Activated T-helper 9 cell treated with anti-CD3 and anti-CD28 coated beads, Interleukin-2, amount 50 U/mL, for 16 hours (primary cell): Measurements from ENCODE around the gene OSBPL5.
"Not testable (repeated sequence)": the region's sequence is repeated elsewhere in the genome, so short reads cannot be mapped to it uniquely, and the experiment has no call there.

Experiments
- DNase-seq: peaks from one replicate; pipeline ENCODE4 v3.0.0-alpha.2; 2020; ENCODE audit warnings: low read depth

Gene OSBPL5

DNA sequence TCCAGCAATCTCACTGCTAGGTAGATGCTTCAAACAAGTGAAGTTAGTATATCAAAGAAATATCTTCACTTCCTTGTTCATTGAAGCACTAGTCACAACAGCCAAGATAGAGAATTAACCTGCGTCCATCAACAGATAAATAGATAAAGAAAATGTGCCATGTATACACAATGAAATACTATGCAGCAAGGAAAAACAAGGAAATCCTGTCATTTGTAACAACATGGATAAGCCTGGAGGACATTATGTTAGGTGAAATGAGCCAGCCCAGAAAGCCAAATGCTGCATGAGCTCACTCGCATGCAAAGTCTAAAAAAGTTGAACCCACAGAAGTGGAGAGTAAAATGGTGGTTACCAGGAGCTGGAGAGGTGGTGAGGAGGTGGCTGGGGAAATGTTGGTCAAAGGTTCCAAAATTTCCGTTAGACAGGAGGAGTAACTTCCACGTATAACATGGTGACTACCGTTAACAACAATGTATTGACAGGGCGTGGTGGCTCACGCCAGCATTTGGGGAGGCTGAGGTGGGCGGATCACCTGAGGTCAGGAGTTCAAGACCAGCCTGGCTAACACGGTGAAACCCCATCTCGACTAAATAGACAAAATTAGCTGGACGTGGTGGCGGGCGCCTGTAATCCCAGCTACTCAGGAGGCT lies 84.3 kb downstream of the OSBPL5 start:
- no peak for DNase-seq

DNA sequence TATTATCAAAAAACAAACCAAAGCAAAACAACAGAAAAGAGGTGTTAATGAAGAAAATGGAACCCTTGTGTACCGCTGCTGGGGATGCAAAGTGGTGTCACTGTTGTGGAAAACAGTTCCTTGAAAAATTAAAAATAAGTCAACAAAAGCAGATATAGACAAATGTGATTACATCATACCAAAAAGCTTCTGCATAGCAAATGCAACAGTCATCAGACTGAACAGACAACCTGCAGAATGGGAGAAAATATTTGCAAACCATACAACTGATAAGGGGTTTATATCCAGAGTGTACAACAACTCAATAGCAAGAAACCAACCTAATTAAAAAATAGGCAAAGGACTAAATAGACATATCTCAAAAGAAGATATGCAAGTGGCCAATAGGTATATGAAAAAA lies 85.0 kb downstream of the OSBPL5 start:
- DNase-seq = no peak

DNA sequence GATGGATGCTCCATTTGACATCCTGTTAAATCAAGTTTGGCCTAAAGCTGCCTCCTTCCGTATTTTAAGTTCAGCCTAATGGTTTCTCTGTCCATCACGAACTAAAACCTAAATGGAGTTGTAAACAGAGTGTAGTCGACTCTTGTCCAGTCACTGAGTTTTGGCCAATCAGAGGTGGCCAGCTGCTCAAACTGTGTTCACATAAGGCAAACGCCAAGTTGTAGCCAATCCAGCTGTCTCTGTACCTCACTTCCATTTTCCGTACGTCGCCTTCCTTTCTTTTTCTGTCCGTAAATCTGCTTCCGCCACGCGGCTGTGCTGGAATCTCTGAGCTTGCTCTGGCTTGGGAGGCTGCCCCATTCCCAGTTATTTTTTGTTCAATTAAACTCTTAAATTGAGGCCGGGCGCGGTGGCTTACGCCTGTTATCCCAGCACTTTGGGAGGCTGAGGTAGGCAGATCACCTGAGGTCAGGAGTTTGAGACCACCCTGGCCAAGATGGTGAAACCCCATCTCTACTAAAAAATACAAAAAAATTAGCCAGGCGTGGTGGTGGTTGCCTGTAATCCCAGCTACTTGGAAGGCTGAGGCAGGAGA lies 87.2 kb downstream of the OSBPL5 start:
- DNase-seq = no peak

DNA sequence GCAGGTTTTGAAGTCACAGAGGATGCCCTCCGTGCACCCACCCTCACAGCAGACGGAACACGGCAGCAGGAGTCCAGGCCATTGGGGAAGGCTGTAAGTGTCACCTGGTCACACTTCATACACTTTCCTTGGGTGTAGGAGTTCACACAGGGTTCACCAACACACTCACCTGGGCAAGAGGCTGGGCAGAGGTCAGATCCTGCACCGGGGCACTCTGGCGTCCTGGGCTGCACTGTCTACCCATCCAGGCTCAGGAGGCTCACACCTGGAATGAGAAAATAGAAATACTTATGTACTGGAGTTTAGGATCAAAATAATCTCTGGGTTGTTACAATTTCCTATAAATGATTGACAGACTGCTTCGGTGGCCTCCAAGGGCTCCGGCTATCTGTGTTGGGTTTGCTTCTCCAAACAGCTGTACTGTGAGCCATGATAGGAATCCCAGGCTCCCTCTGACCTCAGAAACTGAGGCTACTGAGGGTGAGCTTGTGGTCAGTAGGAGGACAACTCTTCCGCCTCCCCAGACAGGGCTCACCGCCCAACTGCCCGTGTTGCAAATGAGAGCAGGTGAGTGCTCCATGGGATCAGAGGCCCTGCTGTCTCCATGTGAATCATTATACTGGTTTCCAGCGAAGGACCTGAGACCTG lies 87.8 kb downstream of the OSBPL5 start:
- DNase-seq = no peak

DNA sequence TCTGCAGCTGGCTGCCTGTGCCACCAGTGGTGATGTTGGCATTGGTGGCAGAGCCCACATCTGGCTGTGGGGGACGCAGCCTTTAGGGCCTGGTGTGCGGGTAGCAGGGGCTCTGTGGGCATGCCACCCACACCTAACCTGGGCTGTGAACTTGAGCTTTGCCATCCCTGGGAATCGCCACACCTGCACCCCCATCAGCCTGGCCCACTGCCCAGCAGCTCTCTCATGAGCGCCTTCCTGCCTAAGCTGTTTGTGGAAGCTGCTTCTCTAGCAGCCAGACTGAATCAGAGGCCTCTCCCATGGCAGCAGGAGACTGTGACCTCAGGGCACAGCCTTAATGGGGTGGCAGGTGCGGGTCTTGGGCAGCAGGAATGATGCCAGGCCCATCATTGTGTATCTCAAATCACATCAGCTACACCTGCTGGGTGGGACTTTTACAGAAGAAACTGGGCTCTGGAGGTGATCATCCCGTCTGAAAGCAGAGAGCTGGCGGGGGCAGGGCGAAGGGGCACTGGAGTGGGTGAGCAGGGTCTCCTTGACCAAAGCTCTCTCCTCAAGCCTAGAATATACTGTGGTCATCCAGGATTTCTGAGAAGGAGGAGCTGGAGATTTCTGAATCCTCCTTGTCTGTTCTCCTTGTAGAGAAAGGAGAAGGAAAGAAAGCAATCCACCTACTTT lies 90.1 kb downstream of the OSBPL5 start:
- DNase-seq = no peak

DNA sequence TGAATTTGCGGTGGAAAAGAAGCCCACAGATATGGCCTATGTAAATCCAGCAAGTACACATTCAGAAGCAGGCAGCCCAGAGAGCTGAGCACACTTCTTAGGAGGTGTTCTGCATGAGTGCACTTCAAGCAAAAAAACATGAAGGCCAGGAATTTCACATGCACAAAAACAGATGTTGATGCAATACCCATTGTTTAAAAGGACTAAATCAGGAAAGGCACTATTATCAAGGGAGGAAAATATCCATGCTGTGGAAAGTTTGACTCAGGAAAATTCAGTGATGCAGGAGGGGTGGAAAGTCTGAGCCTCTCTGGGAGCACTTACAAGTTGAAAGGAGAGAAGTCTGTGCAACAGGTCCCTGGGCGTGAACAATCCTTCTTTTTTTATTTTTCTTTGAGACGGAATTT lies 92.1 kb downstream of the OSBPL5 start:
- DNase-seq = no peak

DNA sequence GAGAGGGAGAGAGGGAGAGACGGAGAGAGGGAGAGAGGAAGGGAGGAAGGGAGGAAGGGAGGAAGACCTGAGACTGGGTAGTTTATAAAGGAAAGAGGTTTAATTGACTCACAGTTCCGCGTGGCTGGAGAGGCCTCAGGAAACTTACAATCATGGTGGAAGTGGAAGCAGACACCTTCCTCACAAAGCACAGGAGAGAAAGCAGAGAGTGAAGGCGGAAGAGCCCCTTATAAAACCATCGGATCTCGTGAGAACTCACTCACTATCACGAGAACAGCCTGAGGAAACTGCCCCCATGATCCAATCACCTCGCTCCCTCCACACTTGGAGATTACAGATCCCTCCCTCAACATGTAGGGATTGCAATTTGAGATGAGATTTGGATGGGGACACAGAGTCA lies 95.7 kb downstream of the OSBPL5 start:
- no peak for DNase-seq

DNA sequence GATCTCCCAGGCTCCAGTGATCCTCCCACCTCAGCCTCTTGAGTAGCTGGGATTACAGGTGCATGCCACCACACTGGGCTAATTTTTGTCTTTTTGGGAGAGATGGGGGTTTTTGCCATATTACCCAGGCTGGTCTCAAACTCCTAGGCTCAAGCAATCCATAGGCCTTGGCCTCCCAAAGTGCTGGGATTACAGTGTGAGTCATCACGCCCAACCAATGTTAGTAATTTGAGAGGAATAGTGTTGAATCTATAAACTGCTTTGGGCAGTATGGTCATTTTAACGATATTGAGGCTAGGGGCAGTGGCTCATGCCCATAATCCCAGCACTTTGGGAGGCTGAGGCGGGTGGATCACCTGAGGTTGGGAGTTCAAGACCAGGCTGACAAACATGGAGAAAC lies 98.8 kb downstream of the OSBPL5 start:
- DNase-seq = not testable (repeated sequence)

DNA sequence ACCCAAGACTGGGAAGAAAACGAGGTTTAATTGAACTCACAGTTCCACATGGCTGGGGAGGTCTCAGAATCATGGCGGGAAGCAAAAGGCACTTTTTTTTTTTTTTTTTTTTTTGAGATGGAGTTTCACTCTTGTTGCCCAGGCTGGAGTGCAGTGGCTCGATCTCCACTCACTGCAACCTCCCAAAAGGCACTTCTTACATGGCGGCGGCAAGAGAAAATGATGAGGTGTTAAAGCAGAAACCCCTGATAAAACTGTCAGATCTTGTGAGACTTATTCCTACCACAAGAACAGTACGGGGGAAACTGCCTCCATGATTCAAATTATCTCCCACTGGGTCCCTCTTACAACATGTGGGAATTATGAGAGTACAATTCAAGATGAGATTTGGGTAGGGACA lies 100.4 kb downstream of the OSBPL5 start:
- not testable (repeated sequence) for DNase-seq

DNA sequence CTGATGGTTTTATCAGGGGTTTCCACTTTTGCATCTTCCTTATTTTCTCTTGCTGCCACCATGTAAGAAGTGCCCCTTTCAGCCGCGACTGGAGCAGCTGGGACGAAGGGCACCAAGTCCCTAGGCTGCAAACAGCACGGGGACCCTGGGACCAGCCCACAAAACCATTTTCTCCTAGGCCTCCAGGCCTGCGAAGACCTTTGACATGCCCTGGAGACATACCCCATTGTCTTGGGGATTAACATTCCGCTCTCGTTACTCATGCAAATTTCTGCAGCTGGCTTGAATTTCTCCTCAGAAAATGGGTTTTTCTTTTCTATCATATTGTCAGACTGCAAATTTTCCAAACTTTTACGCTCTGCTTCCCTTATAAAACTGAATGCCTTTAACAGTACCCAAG lies 101.2 kb downstream of the OSBPL5 start:
- not testable (repeated sequence) for DNase-seq

DNA sequence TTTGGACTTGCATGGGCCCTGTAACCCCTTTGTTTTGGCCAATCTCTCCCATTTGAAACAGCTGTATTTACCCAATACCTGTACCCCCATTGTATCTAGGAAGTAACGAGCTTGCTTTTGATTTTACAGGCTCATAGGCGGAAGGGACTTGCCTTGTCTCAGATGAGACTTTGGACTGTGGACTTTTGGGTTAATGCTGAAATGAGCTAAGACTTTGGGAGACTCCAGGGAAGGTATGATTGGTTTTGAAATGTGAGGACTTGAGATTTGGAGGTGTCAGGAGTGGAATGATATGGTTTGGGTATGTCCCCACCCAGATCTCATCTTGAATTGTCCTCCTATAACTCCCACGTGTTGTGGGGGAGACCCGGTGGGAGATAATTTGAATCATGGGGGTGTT lies 101.7 kb downstream of the OSBPL5 start:
- not testable (repeated sequence) for DNase-seq

DNA sequence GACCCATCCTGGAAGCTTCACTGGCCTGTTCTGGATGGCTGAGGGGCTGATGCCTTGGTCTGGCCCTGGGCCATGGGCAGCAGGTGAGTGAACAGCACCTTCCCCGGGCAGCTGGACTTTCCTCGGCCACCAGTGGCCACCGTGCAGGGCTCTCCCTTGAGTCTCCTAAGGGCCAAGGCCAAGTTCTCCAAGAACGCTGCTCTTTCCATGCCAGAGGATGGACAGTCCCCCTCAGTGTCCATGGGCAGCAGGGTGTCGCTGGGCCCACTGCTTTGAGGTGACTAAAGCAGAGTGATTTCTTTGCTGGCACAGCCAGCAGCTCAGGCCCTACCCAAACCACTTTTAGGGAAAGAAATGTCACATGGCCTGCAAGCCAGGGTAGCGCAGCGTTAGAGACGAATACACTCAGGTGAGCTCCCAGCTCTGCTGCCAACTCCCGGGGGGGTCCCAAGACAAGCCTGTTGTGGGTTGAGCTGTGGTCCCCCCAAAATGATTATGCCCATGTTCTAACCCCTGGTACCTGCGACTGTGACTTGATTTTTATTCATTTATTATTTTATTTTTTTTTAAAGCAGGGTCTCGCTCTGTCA lies 104.6 kb downstream of the OSBPL5 start:
- DNase-seq = no peak

DNA sequence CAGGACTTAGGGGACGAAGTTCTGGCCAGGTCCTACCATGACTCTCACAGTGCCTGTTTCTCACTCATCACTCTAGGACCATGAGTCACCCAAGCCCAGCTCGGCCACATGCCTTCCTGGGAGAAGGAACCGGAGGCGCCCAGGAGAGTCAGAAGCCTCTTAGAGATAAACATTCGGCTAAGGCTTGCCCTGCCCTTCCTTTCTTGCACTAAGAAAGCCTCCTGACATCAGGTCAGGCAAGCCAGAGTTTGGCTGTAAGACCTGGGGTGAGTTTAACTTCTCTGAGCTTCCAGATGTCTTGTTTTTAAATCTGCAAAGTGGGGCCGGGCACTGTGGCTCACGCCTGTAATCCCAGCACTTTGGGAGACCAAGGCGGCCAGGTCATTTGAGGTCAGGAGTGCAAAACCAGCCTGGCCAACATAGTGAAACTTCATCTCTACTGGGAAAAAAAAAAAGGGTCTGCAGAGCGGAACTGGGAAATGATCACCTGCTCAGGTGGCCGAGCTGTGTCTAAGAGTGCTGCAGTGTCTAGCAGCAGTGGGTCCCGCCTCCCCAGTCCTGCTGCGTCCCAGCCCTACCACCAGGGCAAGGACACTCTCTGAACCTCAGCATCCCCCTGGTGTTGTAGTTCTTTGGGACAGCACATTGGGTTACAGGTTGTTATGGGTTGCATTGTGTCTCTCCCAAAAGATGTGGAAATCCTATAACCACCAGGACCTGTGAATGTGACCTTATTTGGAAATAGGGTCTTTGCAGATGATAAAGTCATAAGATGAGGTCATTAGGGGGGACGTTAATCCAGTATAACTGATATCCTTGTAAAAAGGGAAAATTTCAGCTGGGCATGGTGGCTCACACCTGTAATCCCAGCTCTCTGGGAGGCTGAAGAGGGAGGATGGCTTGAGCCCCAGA lies 106.1 kb downstream of the OSBPL5 start:
- DNase-seq = no peak

DNA sequence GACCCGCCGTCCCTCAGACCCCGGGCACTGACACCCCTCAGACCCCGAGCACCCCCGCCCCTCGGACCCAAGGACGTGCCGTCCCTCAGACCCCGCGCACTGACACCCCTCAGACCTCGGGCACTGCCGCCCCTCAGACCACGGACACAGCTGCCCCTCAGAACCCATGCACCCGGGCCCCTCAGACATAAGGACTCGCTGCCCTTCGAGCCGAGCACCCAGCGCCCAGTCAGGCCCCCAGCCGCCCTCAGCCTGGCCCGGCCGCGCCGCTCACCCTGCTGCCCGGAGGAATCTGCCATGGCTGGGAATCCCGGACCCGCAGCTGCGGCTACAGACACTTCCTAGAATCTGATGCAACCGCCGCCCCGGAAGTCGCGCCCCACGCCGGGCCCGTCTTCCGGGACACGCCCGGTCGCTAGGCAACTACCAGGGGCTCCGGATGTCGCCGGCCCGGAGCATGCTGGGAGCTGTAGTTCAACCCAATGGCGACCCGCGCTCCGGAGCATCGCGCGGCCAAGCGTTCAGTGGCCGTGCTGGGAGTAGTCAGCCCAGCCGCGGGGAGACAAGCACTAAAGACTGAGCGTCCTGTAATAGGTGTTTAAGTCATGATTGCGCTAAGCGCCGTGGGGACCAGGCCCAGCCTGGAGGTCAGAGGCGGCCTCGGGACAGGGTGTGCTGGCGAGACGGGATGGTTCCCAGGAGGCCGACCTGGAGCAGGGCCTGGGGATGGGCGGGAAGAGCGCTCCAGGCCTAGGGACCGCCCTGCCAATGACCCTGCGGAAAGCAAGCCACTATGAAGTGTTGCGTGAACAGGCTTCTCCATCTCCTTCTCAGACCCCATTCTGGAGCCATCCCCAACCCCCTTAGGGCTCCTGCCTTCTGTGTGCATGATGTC lies 107.8 kb downstream of the OSBPL5 start, which contains the start of gene CARS1:
Gene CARS1, minus strand, starts transcription at position 355 of the 895 bp plus-strand sequence. Its CDS starts 56 bp downstream, at position 299.
- DNase-seq = peak; percentile 94

DNA sequence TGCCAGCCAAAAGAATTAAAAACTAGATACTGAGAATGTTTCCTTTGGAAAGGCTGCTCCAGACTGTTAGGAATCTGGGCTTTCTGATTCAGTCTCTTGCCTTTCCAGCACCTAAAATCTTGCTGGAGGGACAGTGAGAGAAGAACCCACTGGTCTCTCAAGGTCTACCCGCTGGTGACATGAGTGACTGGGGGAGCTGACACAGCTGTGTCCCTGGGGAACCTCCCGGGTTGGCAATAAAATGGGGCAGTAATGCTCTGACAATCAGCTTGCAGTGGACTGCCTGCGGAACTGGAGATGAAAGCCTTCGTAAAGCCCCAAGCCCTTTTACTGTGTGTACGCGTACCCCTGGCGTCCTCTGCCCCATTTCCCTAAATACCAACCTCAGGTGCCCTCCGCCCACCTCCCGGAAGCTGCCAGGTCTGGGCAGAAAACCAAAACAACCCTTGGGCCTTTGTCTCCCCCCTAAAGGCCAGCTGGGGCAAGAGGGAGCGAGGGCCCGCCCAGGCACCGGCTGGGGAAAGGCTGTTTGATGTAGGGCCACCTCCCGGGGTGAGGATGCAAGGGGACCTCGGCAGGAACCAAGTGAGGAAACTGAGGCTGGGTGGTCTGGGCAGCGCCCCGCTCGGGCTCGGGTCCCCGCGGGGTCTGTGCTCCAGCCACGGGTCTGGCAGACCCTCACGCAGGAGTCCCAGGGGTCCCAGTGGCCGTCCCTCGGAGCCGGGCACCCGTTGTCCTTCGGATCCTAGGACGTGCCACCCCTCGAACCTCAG lies 108.6 kb downstream of the OSBPL5 start:
- peak; percentile 27 for DNase-seq

DNA sequence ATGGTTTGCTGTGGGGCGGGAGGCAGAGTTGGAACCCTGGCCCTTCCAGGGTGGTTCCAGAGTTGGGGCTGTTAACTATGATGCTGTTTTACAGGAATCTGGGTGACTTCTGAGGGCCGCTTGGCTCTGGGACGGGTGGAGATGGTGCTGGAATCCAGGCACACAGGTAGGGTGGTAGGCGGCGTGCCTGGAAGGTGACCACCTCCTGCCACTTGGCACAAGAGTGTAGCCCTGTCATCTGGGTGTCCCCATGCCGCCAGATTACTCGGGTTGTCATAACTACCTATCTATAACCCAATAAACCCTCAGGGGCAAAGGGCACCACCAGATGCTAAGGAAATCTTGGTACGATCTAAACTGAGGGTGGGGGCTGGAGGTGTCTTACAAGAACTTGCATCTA lies 109.2 kb downstream of the OSBPL5 start:
- no peak for DNase-seq

DNA sequence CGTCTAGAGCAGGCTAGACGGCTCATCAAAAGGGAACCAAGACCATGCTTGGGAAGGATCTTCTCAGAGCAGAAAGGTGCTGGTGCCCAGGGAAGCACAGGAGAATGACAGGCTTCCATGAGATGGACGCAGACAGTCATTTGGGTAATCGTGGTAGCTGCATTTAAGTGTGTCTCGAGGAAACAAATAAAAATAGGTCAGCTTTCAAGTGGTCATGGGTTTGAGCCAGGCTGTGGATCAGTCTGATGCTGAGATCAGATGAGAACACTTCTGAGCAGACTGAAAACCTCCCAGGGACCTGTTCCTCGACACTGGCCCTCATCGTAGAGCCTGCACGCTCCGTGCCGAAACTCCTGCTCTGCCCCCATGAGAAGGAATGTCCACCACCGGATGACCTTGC lies 112.5 kb downstream of the OSBPL5 start:
- no peak for DNase-seq

DNA sequence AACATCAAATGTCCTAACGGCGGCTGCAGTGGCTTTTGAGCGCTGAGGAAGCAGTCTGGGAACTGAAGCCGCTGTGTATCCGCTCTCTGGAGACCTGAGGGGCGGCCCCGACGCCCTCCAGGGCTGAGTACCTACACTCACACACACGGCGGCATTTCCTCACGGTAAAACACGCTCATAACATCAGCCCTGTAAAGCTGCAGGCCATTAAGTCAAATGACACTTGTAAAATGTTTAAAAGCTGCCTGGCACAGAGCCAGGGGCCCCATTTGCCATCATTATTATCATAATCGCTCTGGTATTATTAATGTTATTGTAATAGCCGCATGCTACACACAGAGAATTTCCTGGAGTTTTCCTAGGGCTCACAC lies 113.0 kb downstream of the OSBPL5 start:
- no peak for DNase-seq

DNA sequence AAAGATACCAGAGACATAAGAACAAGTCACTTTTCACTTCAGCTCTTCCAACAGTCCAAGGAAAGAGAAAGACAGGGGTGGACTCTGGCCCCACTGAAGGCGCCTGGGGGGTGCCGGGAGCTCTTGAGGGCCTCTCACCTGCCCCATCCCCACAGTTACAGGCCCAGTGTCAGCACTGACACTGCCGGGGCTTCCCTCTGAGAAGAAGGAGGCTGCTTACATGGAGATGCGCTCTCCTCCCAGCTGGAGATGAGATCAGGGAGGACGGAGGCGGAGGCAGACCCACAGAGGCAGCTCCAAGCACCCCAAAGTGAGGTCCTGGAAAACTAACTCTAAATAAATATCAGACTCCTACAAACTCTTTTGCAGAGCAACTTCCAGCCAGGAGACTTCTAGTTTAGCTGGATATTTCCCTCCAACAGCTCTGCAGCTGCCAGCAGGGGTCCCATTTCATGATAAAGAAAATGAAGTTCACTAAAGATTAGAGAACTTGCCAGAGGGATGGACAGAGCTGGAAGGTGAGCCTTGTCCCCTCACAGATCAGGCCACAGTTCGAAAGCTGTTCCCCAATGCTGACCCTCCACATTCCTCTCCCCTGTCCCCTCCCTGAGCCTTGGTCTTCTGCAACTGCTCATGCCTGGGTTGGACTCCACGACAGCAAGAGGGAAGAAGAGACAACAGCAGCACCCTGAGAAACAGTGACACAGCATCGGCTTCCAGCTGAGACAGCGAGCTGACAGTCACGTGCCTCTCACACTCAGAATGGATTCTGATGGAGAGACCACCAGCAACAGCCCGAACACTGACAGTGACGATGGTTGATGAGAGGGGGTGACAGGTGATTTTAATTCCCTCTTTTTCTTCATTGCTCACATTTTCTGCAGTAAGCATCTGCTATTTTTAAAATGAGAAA lies 113.7 kb downstream of the OSBPL5 start:
- DNase-seq = no peak
